HG02884 (cell line): ENCODE results near the gene SLC10A6.
"Not testable (repeated sequence)": the region's sequence is repeated elsewhere in the genome, so short reads cannot be mapped to it uniquely, and the experiment has no call there.

Experiments used
- ATAC-seq: cut with Tn5 transposase; IDR thresholded peaks from one replicate; pipeline ENCODE4 v1.9.1; 2021; ENCODE audit warnings: mild to moderate bottlenecking, moderate library complexity; ENCODE audit not compliant: unreplicated experiment

SLC10A6 gene, protein sequence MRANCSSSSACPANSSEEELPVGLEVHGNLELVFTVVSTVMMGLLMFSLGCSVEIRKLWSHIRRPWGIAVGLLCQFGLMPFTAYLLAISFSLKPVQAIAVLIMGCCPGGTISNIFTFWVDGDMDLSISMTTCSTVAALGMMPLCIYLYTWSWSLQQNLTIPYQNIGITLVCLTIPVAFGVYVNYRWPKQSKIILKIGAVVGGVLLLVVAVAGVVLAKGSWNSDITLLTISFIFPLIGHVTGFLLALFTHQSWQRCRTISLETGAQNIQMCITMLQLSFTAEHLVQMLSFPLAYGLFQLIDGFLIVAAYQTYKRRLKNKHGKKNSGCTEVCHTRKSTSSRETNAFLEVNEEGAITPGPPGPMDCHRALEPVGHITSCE

DNA sequence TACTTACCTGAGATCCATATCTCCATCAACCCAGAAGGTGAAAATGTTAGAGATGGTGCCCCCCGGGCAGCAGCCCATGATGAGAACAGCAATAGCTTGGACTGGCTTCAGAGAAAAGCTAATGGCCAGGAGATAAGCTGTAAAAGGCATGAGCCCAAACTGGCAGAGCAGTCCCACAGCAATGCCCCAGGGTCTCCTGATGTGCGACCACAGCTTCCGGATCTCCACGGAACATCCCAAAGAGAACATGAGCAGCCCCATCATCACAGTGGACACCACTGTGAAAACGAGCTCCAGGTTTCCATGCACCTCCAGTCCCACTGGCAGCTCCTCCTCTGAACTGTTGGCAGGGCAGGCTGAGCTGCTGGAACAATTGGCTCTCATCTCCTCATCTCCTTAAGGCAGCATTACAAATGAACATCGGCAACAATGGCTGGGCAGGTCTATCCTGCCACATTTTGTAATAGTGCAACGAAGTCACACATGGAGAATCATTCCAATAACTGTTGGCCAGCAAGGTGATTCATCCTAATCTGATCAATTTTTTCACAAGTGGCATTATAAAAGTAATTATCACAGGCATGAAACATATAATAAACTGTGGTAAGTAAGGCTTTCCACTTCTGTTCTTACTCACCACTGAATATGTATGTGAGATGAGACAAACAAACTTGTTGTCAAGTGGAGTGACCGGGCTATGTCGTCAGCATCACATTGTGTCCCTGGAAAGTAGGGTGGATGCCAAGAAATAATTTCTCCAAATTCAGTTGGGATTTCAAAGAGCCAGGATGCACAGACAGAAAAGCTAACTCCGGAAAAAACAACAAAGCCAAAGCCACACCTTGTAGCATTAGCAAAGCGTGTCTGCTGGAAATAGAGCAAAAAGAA, at the start of gene SLC10A6:
Gene SLC10A6, minus strand, starts transcription at position 653 of the 888 bp plus-strand sequence. Its CDS starts 269 bp downstream, at position 384.
- no peak for ATAC-seq

DNA sequence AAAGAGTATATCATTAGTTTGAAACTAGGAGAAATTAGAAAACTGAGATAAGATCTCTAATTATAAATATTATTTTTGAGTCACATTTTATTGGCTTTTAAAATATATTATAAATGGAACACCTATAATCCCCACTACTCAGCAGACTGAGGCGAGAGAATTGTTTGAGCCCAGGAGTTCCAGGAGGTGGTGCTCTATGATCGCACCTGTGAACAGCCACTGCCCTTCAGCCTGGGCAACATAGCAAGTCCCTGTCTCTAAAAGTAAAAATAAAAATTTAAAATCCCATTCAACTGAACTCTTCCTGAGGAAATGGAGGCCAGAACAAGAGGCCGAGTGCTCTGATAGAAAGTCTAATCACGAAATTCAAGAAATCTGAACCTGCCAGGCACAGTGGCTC, 49.4 kb upstream of the SLC10A6 start:
- ATAC-seq = no peak

DNA sequence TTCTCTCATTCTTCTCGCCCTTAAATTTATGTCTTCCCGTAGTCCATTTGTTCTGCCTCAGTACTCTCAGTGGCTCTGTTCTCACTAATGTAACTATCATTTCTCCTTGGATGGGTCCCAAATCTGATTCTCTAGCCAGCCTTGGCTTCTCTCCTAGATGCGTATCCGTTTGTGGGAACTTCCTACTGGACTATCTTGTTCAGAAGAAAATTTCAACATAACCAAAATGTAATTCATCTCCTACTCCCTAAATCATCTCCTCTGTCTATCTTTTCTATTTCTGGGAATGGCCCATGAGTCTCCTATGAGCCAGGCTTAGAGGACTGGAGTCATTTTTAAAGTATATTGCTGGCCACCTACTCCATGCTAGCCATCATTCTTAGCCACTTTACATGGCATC, 47.4 kb upstream of the SLC10A6 start:
- ATAC-seq = no peak

DNA sequence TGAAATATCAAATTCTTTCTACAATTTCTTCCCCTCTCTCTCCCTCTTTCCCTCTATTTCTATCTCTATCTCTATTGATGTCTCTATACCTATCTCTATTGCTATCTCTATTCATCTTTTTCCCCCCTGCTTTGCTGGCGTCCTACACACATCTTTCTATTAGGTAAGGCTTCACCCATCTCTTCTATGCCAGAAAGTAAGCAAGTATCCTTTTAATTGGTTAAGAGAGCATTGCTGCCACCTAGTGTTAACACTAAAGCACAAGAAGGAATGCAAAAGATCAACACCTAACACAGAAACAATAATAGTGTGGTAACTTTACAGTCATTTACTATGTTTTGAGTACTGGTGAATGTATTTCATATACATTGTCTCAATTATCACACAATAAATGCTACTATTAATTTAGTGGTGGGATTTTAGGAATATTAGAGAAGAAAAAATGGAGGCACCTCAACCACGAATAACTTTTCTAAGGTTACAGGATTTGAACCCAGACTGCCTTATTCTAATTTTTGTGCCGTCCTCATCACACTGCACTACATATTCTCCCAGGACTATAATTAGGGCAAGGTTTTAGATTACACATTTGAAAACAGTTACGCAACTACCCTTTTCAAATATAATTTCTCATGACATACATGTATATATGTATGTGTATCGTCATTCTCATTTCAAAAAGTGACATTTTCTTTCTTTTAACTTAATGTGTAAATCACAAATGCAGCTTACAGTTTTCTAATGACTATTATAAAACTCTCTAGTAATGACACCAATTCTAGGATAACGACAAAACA, 46.7 kb upstream of the SLC10A6 start:
- peak; percentile 55 for ATAC-seq

DNA sequence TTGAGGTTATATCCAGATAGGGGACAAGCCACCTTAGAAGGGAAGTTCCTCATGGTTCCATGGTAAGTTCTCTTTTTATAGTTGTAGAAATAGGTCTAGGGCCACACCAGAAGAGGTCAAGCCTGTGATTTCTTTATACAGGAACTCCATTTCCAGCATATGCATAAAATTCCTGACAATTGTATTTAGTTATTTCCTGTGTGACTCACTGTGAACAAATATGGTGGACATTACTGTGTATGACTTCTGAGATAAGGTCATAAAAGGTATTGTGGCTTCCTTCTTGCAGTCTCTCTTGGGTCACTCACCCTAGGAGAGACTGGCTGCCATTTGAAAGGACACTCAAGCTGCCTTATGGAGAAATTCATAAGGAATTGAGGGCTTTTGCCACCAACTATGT, 45.3 kb upstream of the SLC10A6 start:
- ATAC-seq = no peak

DNA sequence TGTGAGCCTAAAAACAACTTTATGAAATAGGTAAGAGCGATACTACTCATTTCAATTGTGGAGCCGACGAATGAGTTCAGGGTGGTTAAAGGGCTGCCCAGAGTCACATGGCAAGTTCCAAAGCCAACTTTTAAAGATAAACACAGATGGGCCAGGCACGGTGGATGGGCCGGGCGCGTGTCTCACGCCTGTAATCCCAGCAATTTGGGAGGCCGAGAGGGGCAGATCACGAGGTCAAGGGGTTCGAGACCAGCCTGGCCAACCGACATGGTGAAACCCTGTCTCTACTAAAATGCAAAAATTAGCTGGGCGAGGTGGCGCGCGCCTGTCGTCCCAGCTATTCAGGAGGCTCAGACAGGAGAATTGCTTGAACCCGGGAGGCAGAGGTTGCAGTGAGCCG, 44.0 kb upstream of the SLC10A6 start:
- no peak for ATAC-seq

DNA sequence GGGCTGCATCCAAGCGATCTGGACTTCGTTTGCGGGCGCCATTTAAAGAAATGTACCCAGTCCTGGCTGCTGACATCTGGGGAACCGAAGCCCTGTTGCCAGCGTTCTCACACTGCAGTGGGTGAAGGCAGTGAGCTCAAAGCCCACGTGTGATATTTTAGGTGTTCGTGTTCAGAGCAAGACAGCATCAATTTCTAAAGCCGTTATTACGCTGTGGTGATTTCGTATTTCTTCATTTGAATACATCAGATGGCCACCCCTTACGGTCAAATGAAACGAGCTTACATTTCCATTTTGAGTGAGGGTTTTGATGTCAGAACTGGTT, 43.4 kb upstream of the SLC10A6 start:
- ATAC-seq = no peak

DNA sequence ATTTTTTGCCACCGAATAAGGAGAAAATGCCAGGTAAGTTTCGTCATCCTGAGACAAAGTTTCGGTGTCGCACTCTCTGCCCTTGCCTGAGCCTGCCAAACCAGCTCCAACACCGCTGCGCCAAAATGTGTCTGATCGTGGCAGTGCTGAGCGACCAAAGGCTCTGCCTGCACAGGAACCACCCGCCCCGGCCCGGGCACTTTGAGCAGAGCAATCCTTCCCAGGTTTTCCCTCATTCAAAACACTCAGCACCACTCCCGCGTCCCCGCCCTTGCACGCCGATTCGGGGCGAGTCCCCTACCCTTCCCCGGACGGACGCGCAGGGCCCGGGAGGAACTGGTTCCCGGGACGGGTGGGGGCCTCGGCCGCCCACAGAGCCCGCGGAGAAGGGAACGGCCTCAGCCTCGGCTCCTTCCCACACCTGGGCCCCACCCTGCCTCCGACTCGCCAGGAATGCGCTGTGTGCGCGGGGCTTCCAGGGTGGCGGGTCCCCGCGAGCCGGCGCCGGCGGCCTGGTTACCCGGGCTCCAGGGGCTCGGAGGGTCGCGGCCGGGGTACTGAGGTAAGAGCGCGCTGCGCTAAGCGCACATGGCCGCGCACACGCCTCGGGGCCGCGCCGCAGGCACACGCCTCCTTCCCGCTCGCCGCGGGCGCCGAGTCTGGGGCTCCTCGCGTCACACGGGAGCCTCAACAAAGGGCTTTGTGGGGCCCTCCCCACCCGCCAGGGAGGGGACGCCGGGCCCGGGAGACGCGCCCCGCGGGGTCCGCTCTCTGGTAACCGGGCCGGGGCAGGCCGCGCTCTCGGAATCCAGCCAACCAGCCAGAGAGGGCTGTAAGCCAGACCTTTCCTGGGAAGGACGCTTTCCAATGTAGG, 42.8 kb upstream of the SLC10A6 start, which contains the start of gene C4orf36:
Gene C4orf36, minus strand, starts transcription at position 661 of the 874 bp plus-strand sequence. CDS start 902 bp downstream, outside the sequence.
- ATAC-seq = peak; percentile 48

DNA sequence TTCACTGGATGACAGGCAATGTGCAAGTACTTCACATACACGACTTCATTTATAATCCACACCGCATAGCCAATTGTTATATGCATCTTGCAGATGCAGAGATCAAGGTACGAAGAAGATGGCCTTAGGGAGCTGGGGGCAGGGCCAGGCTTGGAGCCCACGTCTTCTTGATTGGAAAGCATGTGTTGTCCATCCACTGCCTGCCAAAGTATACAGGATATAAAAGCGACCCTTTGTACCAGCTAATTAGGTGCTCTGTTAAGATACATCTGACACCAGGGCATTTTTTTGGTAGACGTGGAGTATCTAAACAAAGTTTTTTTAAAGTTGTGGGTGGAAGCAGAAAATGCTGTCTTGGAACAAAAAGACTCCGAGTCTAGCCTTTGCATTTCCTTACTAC, 41.6 kb upstream of the SLC10A6 start:
- ATAC-seq = no peak

DNA sequence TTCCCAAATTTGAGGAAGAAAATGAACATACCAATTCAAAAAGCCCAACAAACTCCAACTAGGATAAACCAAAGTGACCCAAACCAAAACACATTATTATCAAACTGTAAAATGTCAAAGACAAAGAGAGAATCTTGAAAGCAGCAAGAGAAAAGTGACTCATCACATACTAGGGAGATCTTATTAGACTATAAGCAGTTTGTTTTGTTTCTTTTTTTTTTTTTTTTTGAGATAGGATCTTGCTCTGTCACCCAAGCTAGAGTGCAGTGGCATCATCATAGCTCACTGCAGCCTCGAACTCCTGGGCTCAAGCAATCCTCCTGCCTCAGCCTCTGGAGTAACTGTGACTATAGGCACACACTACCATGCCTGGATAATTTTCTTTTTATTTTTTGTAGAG, 30.5 kb upstream of the SLC10A6 start:
- no peak for ATAC-seq

DNA sequence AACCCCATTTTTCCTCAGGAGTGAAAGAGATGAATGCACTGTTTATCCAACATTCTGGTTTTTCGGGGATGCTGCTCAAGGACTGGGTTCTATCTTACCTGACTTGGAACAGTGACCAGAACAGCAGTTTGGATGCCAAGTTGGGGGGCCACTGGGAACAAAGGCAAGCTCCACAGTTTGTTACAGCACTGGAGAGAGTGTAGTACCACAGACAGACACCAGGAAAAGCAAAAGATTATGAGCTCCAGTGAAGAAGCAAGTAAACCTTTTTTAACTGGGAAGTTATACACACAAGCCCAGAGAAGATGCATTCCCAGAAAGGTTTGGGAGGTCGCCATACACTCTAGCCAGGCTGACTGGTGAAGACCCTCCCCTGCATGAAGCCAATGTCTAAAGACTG, 29.5 kb upstream of the SLC10A6 start:
- no peak for ATAC-seq

DNA sequence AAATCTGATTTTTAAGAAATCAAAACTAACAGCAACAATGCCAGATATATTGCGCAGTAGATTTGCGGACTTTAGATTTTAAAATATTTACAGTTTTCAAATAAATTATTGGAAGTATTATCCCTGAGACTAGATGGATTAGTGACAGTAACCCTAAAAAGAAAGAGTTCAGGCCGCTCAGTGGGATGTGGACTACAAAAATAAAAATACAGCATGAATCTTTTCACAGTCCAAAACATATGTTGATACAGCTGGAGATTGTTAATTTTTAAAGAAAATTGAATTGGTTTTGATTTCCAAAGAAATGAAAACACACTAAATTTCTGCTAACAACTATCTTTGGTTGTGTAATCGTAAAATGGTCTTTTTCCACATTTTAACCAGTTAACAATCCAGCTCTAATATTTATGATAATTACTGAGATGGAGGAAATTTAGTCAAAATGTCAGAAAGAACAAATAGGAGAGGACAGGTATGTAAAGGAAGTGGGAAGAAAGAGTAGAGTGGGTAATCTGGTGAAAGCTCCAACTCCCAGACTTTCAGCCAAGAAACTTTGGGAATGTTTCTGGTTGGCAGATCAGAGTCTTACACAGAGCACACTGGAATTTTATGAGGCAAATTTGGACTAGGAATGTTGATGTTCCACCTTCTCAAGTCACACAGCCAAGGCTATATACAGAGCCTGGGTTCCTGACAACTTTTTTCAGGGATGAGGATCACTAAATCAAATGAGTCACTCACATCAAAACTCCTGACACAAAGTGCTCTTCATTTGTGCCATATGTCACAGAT, 27.9 kb upstream of the SLC10A6 start:
- ATAC-seq = no peak

DNA sequence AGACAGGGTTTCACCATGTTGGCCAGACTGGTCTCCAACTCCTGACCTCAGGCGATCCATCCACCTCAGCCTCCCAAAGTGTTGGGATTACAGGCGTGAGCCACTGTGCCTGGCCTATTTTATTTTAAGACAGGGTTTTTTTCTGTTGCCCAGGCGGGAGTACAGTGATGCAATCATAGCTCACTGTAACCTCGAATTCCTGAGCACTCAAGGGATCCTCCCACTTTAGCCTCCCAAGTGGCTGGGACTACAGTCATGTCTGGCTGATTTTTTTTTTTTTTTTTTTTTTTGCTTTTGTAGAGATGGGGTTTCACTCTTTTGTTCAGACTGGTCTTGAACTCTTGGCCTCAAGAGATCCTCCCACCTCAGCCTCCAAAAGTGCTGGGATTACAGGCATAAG, 26.3 kb upstream of the SLC10A6 start:
- not testable (repeated sequence) for ATAC-seq

DNA sequence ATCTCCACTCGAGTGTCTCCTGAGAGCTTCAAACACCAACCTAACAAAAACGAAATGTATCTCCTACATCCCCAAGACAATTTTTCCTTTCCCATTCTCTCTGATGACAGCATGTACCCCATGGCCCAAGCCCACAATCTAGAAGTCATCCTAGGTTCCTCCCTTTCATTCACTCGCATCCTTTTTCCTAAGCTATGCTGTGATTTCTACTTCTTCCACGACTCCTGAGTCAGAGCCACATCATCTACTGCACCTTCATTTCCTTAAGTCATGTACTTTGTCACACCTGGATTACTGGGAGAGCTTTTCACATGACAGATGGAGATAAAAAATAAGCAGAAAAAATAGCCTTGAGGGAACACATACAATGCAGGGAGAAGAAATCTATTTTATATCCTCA, 23.0 kb upstream of the SLC10A6 start:
- no peak for ATAC-seq

DNA sequence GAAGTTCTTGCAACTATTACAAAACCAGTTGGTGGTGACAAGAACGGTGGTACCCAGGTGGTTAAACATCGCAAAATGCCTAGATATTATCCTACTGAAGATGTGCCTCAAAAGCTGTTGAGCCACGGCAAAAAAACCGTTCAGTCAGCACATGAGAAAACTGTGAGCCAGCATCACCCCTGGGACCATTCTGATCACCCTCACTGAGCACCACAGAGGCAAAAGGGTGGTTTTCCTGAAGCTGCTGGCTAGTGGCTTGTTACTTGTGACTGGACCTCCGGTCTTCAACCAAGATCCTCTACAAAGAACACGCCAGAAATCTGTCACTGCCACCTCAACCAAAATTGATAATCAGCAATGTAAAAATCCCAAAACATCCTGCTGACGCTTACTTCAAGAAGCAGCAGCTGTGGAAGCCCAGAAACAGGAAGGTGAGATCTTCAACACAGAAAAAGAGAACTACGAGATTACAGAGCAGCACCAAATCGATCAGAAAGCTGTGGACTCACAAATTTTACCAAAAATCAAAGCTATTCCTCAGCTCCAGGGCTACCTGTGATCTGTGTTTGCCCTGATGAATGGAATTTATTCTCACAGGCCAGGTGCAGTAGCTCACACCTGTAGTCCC, 21.4 kb upstream of the SLC10A6 start:
- ATAC-seq = no peak

DNA sequence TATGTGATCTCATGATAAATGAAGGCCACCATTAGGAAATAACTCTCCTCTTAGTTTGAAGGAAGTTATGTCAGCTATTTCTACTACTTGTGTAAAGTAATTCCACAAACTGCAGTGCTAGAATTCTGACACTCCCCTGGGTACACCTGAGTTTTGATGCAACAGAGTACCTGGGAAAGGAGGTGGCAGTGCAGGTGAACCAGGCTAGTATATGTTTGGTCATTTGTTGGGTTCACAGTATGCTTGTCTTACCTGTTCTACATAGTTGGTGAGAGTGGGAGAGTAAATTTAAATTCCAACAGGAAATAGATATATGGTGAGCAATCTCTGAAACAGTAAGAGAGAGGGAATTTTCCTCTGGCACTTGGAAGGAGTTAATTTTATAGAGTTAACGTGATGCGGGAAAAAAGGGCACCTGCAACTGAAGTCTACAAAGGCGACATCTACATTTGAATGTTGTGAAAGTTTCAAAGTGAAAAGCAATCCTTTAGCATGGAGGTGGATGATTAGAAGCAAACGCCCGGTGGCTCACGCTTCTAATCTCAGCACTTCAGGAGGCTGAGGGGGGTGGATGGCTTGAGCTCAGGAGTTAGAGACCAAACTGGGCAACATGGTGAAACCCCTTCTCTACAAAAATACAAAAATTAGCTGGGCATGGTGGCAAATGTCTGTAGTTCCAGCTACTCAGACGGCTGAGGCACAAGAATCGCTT, 8.3 kb upstream of the SLC10A6 start:
- ATAC-seq = no peak

DNA sequence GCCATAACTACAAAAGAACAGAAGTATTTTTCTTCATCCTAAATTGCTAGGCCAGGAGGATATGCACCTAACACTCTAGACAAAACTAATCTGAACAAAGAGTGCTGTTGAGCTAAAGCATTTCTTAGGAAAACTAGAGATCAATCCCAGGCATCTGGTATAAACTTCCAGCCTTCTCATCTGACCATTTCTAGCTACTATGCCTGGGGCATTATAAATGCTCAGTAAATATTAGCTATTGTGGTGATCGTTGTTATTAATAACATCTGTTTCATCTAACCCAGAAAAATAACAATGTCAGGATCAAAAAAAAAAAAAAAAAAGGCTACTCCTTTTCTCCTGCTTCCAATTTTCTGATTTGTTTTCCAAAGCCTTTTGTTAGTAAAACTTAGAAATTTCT, 7.7 kb upstream of the SLC10A6 start:
- no peak for ATAC-seq

DNA sequence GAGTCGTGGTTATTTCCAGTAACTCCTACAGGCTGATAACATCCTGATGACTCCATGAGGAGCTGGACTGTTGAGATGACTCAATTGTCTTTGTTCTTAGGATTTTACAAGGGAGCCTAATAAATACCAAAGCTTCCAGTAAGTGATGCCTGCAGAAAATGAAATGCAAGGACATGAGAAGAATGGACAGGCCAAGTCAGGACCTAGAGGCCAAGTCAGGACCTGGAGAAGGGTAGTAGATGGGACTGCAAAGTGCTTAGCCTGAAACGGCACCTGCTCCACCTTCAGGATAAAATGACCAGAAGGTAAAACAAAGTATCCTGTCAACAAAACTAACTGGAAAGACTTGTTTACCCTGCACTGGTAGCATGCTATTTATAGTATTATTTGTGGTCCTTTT, 6.4 kb upstream of the SLC10A6 start:
- no peak for ATAC-seq
